GM21723 (cell line): ENCODE results near the gene ZCCHC9.
"Not testable (repeated sequence)": the region's sequence is repeated elsewhere in the genome, so short reads cannot be mapped to it uniquely, and the experiment has no call there.

Experiments
- ATAC-seq: cut with Tn5 transposase; IDR thresholded peaks from one replicate; pipeline ENCODE4 v1.9.1; 2021; ENCODE audit warnings: mild to moderate bottlenecking, moderate library complexity; ENCODE audit not compliant: unreplicated experiment

ZCCHC9 gene

GRCh38 chr5:81305785-81306184 lies 4.4 kb downstream of the ZCCHC9 start:
- no peak for ATAC-seq

GRCh38 chr5:81308836-81309235 lies 7.4 kb downstream of the ZCCHC9 start:
- ATAC-seq = no peak

GRCh38 chr5:81310402-81311063 lies 9.1 kb downstream of the ZCCHC9 start:
- no peak for ATAC-seq

- no peak for ATAC-seq
These were observed 11.9 kb downstream of the ZCCHC9 start for GRCh38 chr5:81313278-81313677.

- ATAC-seq = no peak
These were observed 12.3 kb downstream of the ZCCHC9 start for GRCh38 chr5:81313686-81314085.

- no peak for ATAC-seq
These were observed 13.2 kb downstream of the ZCCHC9 start for GRCh38 chr5:81314581-81314980.

- ATAC-seq = no peak
These were observed 13.9 kb downstream of the ZCCHC9 start for GRCh38 chr5:81315336-81315735.

- no peak for ATAC-seq
These were observed 14.4 kb downstream of the ZCCHC9 start for GRCh38 chr5:81315830-81316229.

GRCh38 chr5:81316571-81316970 lies 15.2 kb downstream of the ZCCHC9 start:
- no peak for ATAC-seq

- ATAC-seq = no peak
These were observed 16.1 kb downstream of the ZCCHC9 start for GRCh38 chr5:81317536-81317935.

GRCh38 chr5:81326554-81326953 lies 25.2 kb downstream of the ZCCHC9 start:
- ATAC-seq = no peak

- ATAC-seq = no peak
These were observed 33.1 kb downstream of the ZCCHC9 start for GRCh38 chr5:81334304-81335061.

- ATAC-seq = no peak
These were observed 34.6 kb downstream of the ZCCHC9 start for GRCh38 chr5:81335946-81336345.

GRCh38 chr5:81336556-81336955 lies 35.2 kb downstream of the ZCCHC9 start:
- ATAC-seq = no peak

GRCh38 chr5:81337803-81338202 lies 36.4 kb downstream of the ZCCHC9 start:
- no peak for ATAC-seq

- ATAC-seq = not testable (repeated sequence)
These were observed 36.8 kb downstream of the ZCCHC9 start for GRCh38 chr5:81338213-81338612.

- ATAC-seq = no peak
These were observed 43.3 kb downstream of the ZCCHC9 start for GRCh38 chr5:81344736-81345135.

GRCh38 chr5:81345411-81346003 lies 44.1 kb downstream of the ZCCHC9 start:
- ATAC-seq = no peak

- ATAC-seq = no peak
These were observed 47.8 kb downstream of the ZCCHC9 start for GRCh38 chr5:81349161-81349560.

GRCh38 chr5:81350507-81350906 lies 49.1 kb downstream of the ZCCHC9 start:
- no peak for ATAC-seq

GRCh38 chr5:81353189-81353588 lies 51.8 kb downstream of the ZCCHC9 start:
- no peak for ATAC-seq

- no peak for ATAC-seq
These were observed 52.7 kb downstream of the ZCCHC9 start for GRCh38 chr5:81354093-81354492.
